ENCODE data around the gene HOXB5. TPM values are rescaled to one million over a fixed set of nuclear protein-coding genes. Genes with fewer than 3 reads are reported as not detected.
A peak's percentile ranks its signal among the peaks of the same experiment; 100 is the strongest.

The HOXB5 gene
- total RNA-seq, 2 donors from 2014 or later: not detected

- H3K4me1 Mint-ChIP-seq: peaks cover 28% of the 10 kb centered on the region
- DNase-seq: no peak
- no peak for ATAC-seq
- H3K27me3 Mint-ChIP-seq: peaks cover 93% of the 10 kb centered on the region
- H3K9me3 ChIP-seq (ENCODE audit: control insufficient read depth, low read length, poor library complexity, severe bottlenecking): no peaks in the 10 kb centered on the region
- peaks cover 2% of the 10 kb centered on the region for H3K36me3 Mint-ChIP-seq (ENCODE audit: low read depth)
- H3K27ac Mint-ChIP-seq: peak overlapping the region; percentile 11
- H3K4me3 Mint-ChIP-seq: no peak overlapping the region
Observed at GRCh38 chr17:48590607-48591161, 2.9 kb downstream of the HOXB5 start.

GRCh38 chr17:48589831-48590606, 3.6 kb downstream of the HOXB5 start, which contains the start of gene HOXB3:
HOXB3 (minus strand) TSS chr17:48590241; CDS start chr17:48552474, 37,767 bp downstream.
- peaks cover 2% of the 10 kb centered on the region for H3K36me3 Mint-ChIP-seq (ENCODE audit: low read depth)

GRCh38 chr17:48589060-48589830, 4.3 kb downstream of the HOXB5 start:
- Mint-ChIP-seq H3K4me1 (peaks cover 40% of the 10 kb centered on the region), H3K27me3 (peaks cover 88% of the 10 kb centered on the region), H3K36me3 (ENCODE audit: low read depth) (peaks cover 2% of the 10 kb centered on the region), H3K27ac (no peak overlapping the region), H3K4me3 (no peak overlapping the region)
- ATAC-seq (no peak), DNase-seq (no peak)
- H3K9me3 ChIP-seq (ENCODE audit: control insufficient read depth, low read length, poor library complexity, severe bottlenecking): no peaks in the 10 kb centered on the region

More at GRCh38 chr17:48589831-48590606, 3.6 kb downstream of the HOXB5 start, which contains the start of gene HOXB3:
- DNase-seq (no peak), ATAC-seq (no peak)
- no peak within 1 kb of the TSS for H3K4me3 Mint-ChIP-seq
- peak within 1 kb of the TSS; percentile 11 for H3K27ac Mint-ChIP-seq
- H3K9me3 ChIP-seq (ENCODE audit: control insufficient read depth, low read length, poor library complexity, severe bottlenecking): no peaks in the 10 kb centered on the region
- H3K4me1 Mint-ChIP-seq: peaks cover 35% of the 10 kb centered on the region
- H3K27me3 Mint-ChIP-seq: peaks cover 93% of the 10 kb centered on the region

- Mint-ChIP-seq H3K27me3 (peaks cover 90% of the 10 kb centered on the region), H3K36me3 (ENCODE audit: low read depth) (peaks cover 2% of the 10 kb centered on the region), H3K27ac (no peak overlapping the region), H3K4me1 (peaks cover 34% of the 10 kb centered on the region), H3K4me3 (no peak overlapping the region)
- ATAC-seq (no peak), DNase-seq (no peak)
- H3K9me3 ChIP-seq (ENCODE audit: control insufficient read depth, low read length, poor library complexity, severe bottlenecking): no peaks in the 10 kb centered on the region
Observed at GRCh38 chr17:48588528-48588927, 5.1 kb downstream of the HOXB5 start.

- H3K27me3 Mint-ChIP-seq: peaks cover 92% of the 10 kb centered on the region
- no peak for ATAC-seq
- H3K36me3 Mint-ChIP-seq (ENCODE audit: low read depth): peaks cover 2% of the 10 kb centered on the region
- H3K9me3 ChIP-seq (ENCODE audit: control insufficient read depth, low read length, poor library complexity, severe bottlenecking): no peaks in the 10 kb centered on the region
- no peak for DNase-seq
- H3K4me3 Mint-ChIP-seq: no peak overlapping the region
- no peak overlapping the region for H3K27ac Mint-ChIP-seq
- H3K4me1 Mint-ChIP-seq: peaks cover 31% of the 10 kb centered on the region
Observed at GRCh38 chr17:48588074-48588415, 5.5 kb downstream of the HOXB5 start.

- no peak for ATAC-seq
- H3K27ac Mint-ChIP-seq: no peak overlapping the region
- DNase-seq: no peak
- peaks cover 92% of the 10 kb centered on the region for H3K27me3 Mint-ChIP-seq
- H3K36me3 Mint-ChIP-seq (ENCODE audit: low read depth): peaks cover 2% of the 10 kb centered on the region
- H3K9me3 ChIP-seq (ENCODE audit: control insufficient read depth, low read length, poor library complexity, severe bottlenecking): no peaks in the 10 kb centered on the region
- peaks cover 28% of the 10 kb centered on the region for H3K4me1 Mint-ChIP-seq
- H3K4me3 Mint-ChIP-seq: no peak overlapping the region
Observed at GRCh38 chr17:48587276-48588073, 6.1 kb downstream of the HOXB5 start.

- ATAC-seq: no peak
Observed at GRCh38 chr17:48586355-48587258, 7.0 kb downstream of the HOXB5 start.

GRCh38 chr17:48584223-48584741, 9.3 kb downstream of the HOXB5 start:
- H3K36me3 Mint-ChIP-seq (ENCODE audit: low read depth): peaks cover 2% of the 10 kb centered on the region
- H3K4me3 Mint-ChIP-seq: peak overlapping the region; percentile 96
- DNase-seq: no peak
- H3K4me1 Mint-ChIP-seq: peaks cover 44% of the 10 kb centered on the region
- no peak overlapping the region for H3K27ac Mint-ChIP-seq
- ATAC-seq: no peak
- no peaks in the 10 kb centered on the region for H3K9me3 ChIP-seq (ENCODE audit: control insufficient read depth, low read length, poor library complexity, severe bottlenecking)
- peaks cover 94% of the 10 kb centered on the region for H3K27me3 Mint-ChIP-seq

More at GRCh38 chr17:48586355-48587258, 7.0 kb downstream of the HOXB5 start:
- Mint-ChIP-seq H3K27ac (peak overlapping the region; percentile 96), H3K4me3 (peak overlapping the region; percentile 96), H3K4me1 (peaks cover 29% of the 10 kb centered on the region), H3K27me3 (peaks cover 94% of the 10 kb centered on the region), H3K36me3 (ENCODE audit: low read depth) (peaks cover 2% of the 10 kb centered on the region)
- no peaks in the 10 kb centered on the region for H3K9me3 ChIP-seq (ENCODE audit: control insufficient read depth, low read length, poor library complexity, severe bottlenecking)
- no peak for DNase-seq

- peak overlapping the region; percentile 27 for H3K27ac Mint-ChIP-seq
- DNase-seq (no peak), ATAC-seq (no peak)
- peaks cover 49% of the 10 kb centered on the region for H3K4me1 Mint-ChIP-seq
- H3K36me3 Mint-ChIP-seq (ENCODE audit: low read depth): peaks cover 5% of the 10 kb centered on the region
- no peaks in the 10 kb centered on the region for H3K9me3 ChIP-seq (ENCODE audit: control insufficient read depth, low read length, poor library complexity, severe bottlenecking)
- H3K4me3 Mint-ChIP-seq: peak overlapping the region; percentile 60
- H3K27me3 Mint-ChIP-seq: peaks cover 94% of the 10 kb centered on the region
Observed at GRCh38 chr17:48583708-48584222, 9.8 kb downstream of the HOXB5 start.

- Mint-ChIP-seq H3K36me3 (ENCODE audit: low read depth) (peaks cover 5% of the 10 kb centered on the region), H3K27ac (peak overlapping the region; percentile 27), H3K4me3 (peak overlapping the region; percentile 83), H3K4me1 (peaks cover 53% of the 10 kb centered on the region), H3K27me3 (peaks cover 84% of the 10 kb centered on the region)
- no peak for ATAC-seq
- H3K9me3 ChIP-seq (ENCODE audit: control insufficient read depth, low read length, poor library complexity, severe bottlenecking): no peaks in the 10 kb centered on the region
- DNase-seq: no peak
Observed at GRCh38 chr17:48582750-48583069, 10.9 kb downstream of the HOXB5 start.

GRCh38 chr17:48579760-48580554, 13.6 kb downstream of the HOXB5 start:
- H3K9me3 ChIP-seq (ENCODE audit: control insufficient read depth, low read length, poor library complexity, severe bottlenecking): no peaks in the 10 kb centered on the region
- Mint-ChIP-seq H3K36me3 (ENCODE audit: low read depth) (peaks cover 2% of the 10 kb centered on the region), H3K27me3 (peaks cover 57% of the 10 kb centered on the region), H3K27ac (no peak overlapping the region), H3K4me3 (peak overlapping the region; percentile 72), H3K4me1 (peaks cover 46% of the 10 kb centered on the region)
- ATAC-seq (no peak), DNase-seq (no peak)
